HEK293 (cell line): ENCODE measurements around the gene MPHOSPH9.

Experiments used
- BCL11B ChIP-seq: fragments of 450-650 bp; formaldehyde crosslinking; IDR thresholded peaks from 2 replicates; pipeline ENCODE4 v1.5.1; 2016; ENCODE audit warnings: low read depth, missing biosample characterization, missing genetic modification characterization
- FEZF1 ChIP-seq: fragments of 450-650 bp; formaldehyde crosslinking; IDR thresholded peaks from 2 replicates; pipeline ENCODE4 v1.5.1; 2016; ENCODE audit warnings: missing biosample characterization, missing genetic modification characterization
- GLI4 ChIP-seq: fragments of 450-650 bp; formaldehyde crosslinking; IDR thresholded peaks from 2 replicates; pipeline ENCODE4 v1.5.1; 2016; ENCODE audit warnings: missing biosample characterization, missing genetic modification characterization
- KLF10 ChIP-seq: fragments of 450-650 bp; IDR thresholded peaks from 2 replicates; pipeline ENCODE4 v1.5.1; 2018; ENCODE audit warnings: missing biosample characterization, mild to moderate bottlenecking, missing genetic modification characterization
- PATZ1 ChIP-seq: fragments of 450-650 bp; formaldehyde crosslinking; IDR thresholded peaks from 2 replicates; pipeline ENCODE4 v1.5.1; 2016; ENCODE audit warnings: missing biosample characterization, missing genetic modification characterization
- PRDM2 ChIP-seq: fragments of 450-650 bp; formaldehyde crosslinking; IDR thresholded peaks from 2 replicates; pipeline ENCODE4 v1.5.1; 2016; ENCODE audit warnings: missing biosample characterization, missing genetic modification characterization, borderline replicate concordance
- ZBTB26 ChIP-seq: fragments of 450-650 bp; formaldehyde crosslinking; optimal IDR thresholded peaks from 2 replicates; pipeline ENCODE3; 2016; ENCODE audit warnings: missing biosample characterization, mild to moderate bottlenecking, missing genetic modification characterization
- ZEB2 ChIP-seq: fragments of 450-650 bp; formaldehyde crosslinking; IDR thresholded peaks from 2 replicates; pipeline ENCODE4 v1.5.1; 2016; ENCODE audit warnings: missing biosample characterization, missing genetic modification characterization
- ZFHX2 ChIP-seq: fragments of 450-650 bp; formaldehyde crosslinking; conservative IDR thresholded peaks from 2 replicates; pipeline ENCODE4 v1.5.1; 2016; ENCODE audit warnings: missing biosample characterization, missing genetic modification characterization
- ZFP37 ChIP-seq: fragments of 450-650 bp; formaldehyde crosslinking; IDR thresholded peaks from 2 replicates; pipeline ENCODE4 v1.5.1; 2016; ENCODE audit warnings: missing biosample characterization, missing genetic modification characterization
- ZNF140 ChIP-seq: fragments of 450-650 bp; formaldehyde crosslinking; IDR thresholded peaks from 2 replicates; pipeline ENCODE4 v1.5.1; 2016; ENCODE audit warnings: missing biosample characterization, missing genetic modification characterization
- ZNF157 ChIP-seq: fragments of 450-650 bp; formaldehyde crosslinking; IDR thresholded peaks from 2 replicates; pipeline ENCODE4 v1.5.1; 2016; ENCODE audit warnings: missing biosample characterization, missing genetic modification characterization
- ZNF169 ChIP-seq: fragments of 450-650 bp; formaldehyde crosslinking; IDR thresholded peaks from 2 replicates; pipeline ENCODE4 v1.5.1; 2016; ENCODE audit warnings: missing biosample characterization, missing genetic modification characterization
- ZNF19 ChIP-seq: fragments of 450-650 bp; formaldehyde crosslinking; IDR thresholded peaks from 2 replicates; pipeline ENCODE4; 2016; ENCODE audit warnings: missing biosample characterization, missing genetic modification characterization, low read depth
- ZNF221 ChIP-seq: fragments of 450-650 bp; formaldehyde crosslinking; IDR thresholded peaks from 2 replicates; pipeline ENCODE4 v1.5.1; 2017; ENCODE audit warnings: missing biosample characterization, missing genetic modification characterization, borderline replicate concordance
- ZNF324 ChIP-seq: fragments of 450-650 bp; formaldehyde crosslinking; IDR thresholded peaks from 2 replicates; pipeline ENCODE4 v1.5.1; 2016; ENCODE audit warnings: missing biosample characterization, missing genetic modification characterization
- ZNF335 ChIP-seq: fragments of 450-650 bp; formaldehyde crosslinking; conservative IDR thresholded peaks from 2 replicates; pipeline ENCODE4 v1.5.1; 2016; ENCODE audit warnings: missing biosample characterization, missing genetic modification characterization
- ZNF398 ChIP-seq: fragments of 450-650 bp; formaldehyde crosslinking; IDR thresholded peaks from 2 replicates; pipeline ENCODE4 v1.5.1; 2017; ENCODE audit warnings: missing biosample characterization, missing genetic modification characterization
- ZNF473 ChIP-seq: fragments of 450-650 bp; formaldehyde crosslinking; IDR thresholded peaks from 2 replicates; pipeline ENCODE4 v1.5.1; 2017; ENCODE audit warnings: missing biosample characterization, missing genetic modification characterization
- ZNF629 ChIP-seq: fragments of 450-650 bp; formaldehyde crosslinking; IDR thresholded peaks from 2 replicates; pipeline ENCODE4 v1.5.1; 2017; ENCODE audit warnings: missing biosample characterization, missing genetic modification characterization
- ZNF654 ChIP-seq: fragments of 450-650 bp; formaldehyde crosslinking; IDR thresholded peaks from 2 replicates; pipeline ENCODE4 v1.5.1; 2016; ENCODE audit warnings: low read depth, missing biosample characterization, missing genetic modification characterization
- ZNF677 ChIP-seq: fragments of 450-650 bp; IDR thresholded peaks from 2 replicates; pipeline ENCODE4 v1.5.0; 2018; ENCODE audit warnings: missing biosample characterization, mild to moderate bottlenecking, missing genetic modification characterization, moderate library complexity
- ZNF692 ChIP-seq: fragments of 450-650 bp; formaldehyde crosslinking; IDR thresholded peaks from 2 replicates; pipeline ENCODE4 v1.5.1; 2016; ENCODE audit warnings: missing biosample characterization, missing genetic modification characterization
- ZNF76 ChIP-seq: fragments of 450-650 bp; formaldehyde crosslinking; IDR thresholded peaks from 2 replicates; pipeline ENCODE4; 2016; ENCODE audit warnings: low read depth, missing biosample characterization, missing genetic modification characterization, borderline replicate concordance
- ZSCAN5A ChIP-seq: fragments of 450-650 bp; formaldehyde crosslinking; IDR thresholded peaks from 2 replicates; pipeline ENCODE4 v1.5.1; 2016; ENCODE audit warnings: missing biosample characterization, missing genetic modification characterization

MPHOSPH9 gene

GRCh38 chr12:123270214-123271000, 37.5 kb upstream of the MPHOSPH9 start (continued):
- TF ChIP-seq ZNF473 (tag by site-specific recombination) (no peak), ZNF677 (tag by site-specific recombination) (no peak), ZNF140 (tag by site-specific recombination) (peak; percentile 38; the same call in 1 of the 2 replicates), ZNF76 (tag by site-specific recombination) (peak; percentile 66; the same call in 1 of the 2 replicates), ZNF629 (peak; percentile 41; the same call in 1 of the 2 replicates), BCL11B (peak; percentile 45; the same call in 1 of the 2 replicates), ZBTB26 (tag by site-specific recombination) (peak; percentile 67), FEZF1 (tag by site-specific recombination) (peak; percentile 86), ZSCAN5A (no peak), ZNF335 (tag by site-specific recombination) (peak; percentile 86), KLF10 (no peak), ZFP37 (tag by site-specific recombination) (no peak), ZNF692 (tag by site-specific recombination) (0 out of 2 replicates have a peak, but pooled peaks have one; percentile 22), ZNF654 (no peak), ZNF398 (tag by site-specific recombination) (peak; percentile 55; the same call in 1 of the 2 replicates), ZNF169 (no peak), ZEB2 (tag by site-specific recombination) (peak; percentile 60), ZNF221 (tag by site-specific recombination) (no peak), ZNF157 (tag by site-specific recombination) (no peak), GLI4 (tag by site-specific recombination) (no peak), ZNF19 (tag by site-specific recombination) (no peak), ZNF324 (tag by site-specific recombination) (no peak), PRDM2 (no peak), ZFHX2 (tag by site-specific recombination) (0 out of 2 replicates have a peak, but pooled peaks have one; percentile 21), PATZ1 (peak; percentile 78)
